ENCODE measurements around the gene CRTAC1. TPM values are rescaled to one million over a fixed set of nuclear protein-coding genes. Genes with fewer than 3 reads are reported as not detected.

CRTAC1 gene
- polyA plus RNA-seq, 3 donors = not detected

- Histone ChIP-seq H3K4me1 (ENCODE audit: control insufficient read depth in 1 of 2, insufficient read depth in 2 of 2, low read length in 2 of 2) (no peaks in the 10 kb centered on the region), H3K36me3 (replicated peaks in 1 of 2; ENCODE audit: control insufficient read depth in 1 of 2, insufficient read depth in 2 of 2, low read length in 2 of 2) (no peaks in the 10 kb centered on the region), H3K9me3 (replicated peaks in 1 of 2; ENCODE audit: control insufficient read depth in 1 of 2, insufficient read depth in 1 of 2, low read length in 2 of 2) (no peaks in the 10 kb centered on the region), H3K4me2 (replicated peaks; ENCODE audit: extremely low read depth, low read length, poor library complexity, severe bottlenecking) (no peak overlapping the region), H3K27me3 (ENCODE audit: control insufficient read depth in 2 of 2, insufficient read depth in 2 of 2, low read length in 2 of 2) (peaks cover 0 to 3% of the 10 kb centered on the region in 2 donors), H4K20me1 (ENCODE audit: insufficient read depth, low read length) (no peaks in the 10 kb centered on the region), H2AFZ (ENCODE audit: insufficient read depth, low read depth, low read length, poor library complexity, severe bottlenecking) (no peak overlapping the region), H3K27ac (ENCODE audit: low read depth in 1 of 2, low read length in 2 of 2) (no peak overlapping the region), H3K79me2 (ENCODE audit: insufficient read depth, low read length) (no peaks in the 10 kb centered on the region), H3K9ac (ENCODE audit: insufficient read depth, low read length, poor library complexity, severe bottlenecking) (no peak overlapping the region), H3K4me3 (replicated peaks in 1 of 3; ENCODE audit: low read depth in 2 of 3, low read length in 3 of 3) (no peak overlapping the region)
- no peak for DNase-seq
- TF ChIP-seq, protein P1, sequence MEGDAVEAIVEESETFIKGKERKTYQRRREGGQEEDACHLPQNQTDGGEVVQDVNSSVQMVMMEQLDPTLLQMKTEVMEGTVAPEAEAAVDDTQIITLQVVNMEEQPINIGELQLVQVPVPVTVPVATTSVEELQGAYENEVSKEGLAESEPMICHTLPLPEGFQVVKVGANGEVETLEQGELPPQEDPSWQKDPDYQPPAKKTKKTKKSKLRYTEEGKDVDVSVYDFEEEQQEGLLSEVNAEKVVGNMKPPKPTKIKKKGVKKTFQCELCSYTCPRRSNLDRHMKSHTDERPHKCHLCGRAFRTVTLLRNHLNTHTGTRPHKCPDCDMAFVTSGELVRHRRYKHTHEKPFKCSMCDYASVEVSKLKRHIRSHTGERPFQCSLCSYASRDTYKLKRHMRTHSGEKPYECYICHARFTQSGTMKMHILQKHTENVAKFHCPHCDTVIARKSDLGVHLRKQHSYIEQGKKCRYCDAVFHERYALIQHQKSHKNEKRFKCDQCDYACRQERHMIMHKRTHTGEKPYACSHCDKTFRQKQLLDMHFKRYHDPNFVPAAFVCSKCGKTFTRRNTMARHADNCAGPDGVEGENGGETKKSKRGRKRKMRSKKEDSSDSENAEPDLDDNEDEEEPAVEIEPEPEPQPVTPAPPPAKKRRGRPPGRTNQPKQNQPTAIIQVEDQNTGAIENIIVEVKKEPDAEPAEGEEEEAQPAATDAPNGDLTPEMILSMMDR (IDR thresholded peaks at IDR 0.05) = no peak
- Mint-ChIP-seq H3K36me3 (no peaks in the 10 kb centered on the region), H3K27ac (no peak overlapping the region), H3K4me3 (no peak overlapping the region), H3K4me1 (peaks cover under 1% of the 10 kb centered on the region), H3K27me3 (ENCODE audit: low read depth in 3 of 3) (peaks cover 12 to 25% (median 20%) of the 10 kb centered on the region in 3 donors), H3K9me3 (peaks cover 0 to 3% (median 0%) of the 10 kb centered on the region in 7 donors)
- intact Hi-C loops (cut with micrococcal nuclease) = no loop called here
- 88% methylated on average over 2 of the region's 5 CpGs for WGBS (ENCODE audit: insufficient coverage)
These were observed 119.2 kb downstream of the CRTAC1 start for GRCh38 chr10:97911217-97911616.

GRCh38 chr10:97910661-97911060, 119.8 kb downstream of the CRTAC1 start:
- peaks cover 0 to 3% (median 0%) of the 10 kb centered on the region in 7 donors for H3K9me3 Mint-ChIP-seq
- H3K27ac ChIP-seq (ENCODE audit: low read depth in 1 of 2, low read length in 2 of 2) = no peak overlapping the region
- no peaks in the 10 kb centered on the region for H3K79me2 ChIP-seq (ENCODE audit: insufficient read depth, low read length)
- H4K20me1 ChIP-seq (ENCODE audit: insufficient read depth, low read length) = no peaks in the 10 kb centered on the region
- intact Hi-C loops (cut with micrococcal nuclease) = no loop called here
- no peak overlapping the region for H3K9ac ChIP-seq (ENCODE audit: insufficient read depth, low read length, poor library complexity, severe bottlenecking)
- H3K27me3 Mint-ChIP-seq (ENCODE audit: low read depth in 3 of 3) = peaks cover 10 to 22% (median 21%) of the 10 kb centered on the region in 3 donors
- H3K4me1 Mint-ChIP-seq = no peaks in the 10 kb centered on the region
- H2AFZ ChIP-seq (ENCODE audit: insufficient read depth, low read depth, low read length, poor library complexity, severe bottlenecking) = no peak overlapping the region
- no peaks in the 10 kb centered on the region for H3K9me3 ChIP-seq (replicated peaks in 1 of 2; ENCODE audit: control insufficient read depth in 1 of 2, insufficient read depth in 1 of 2, low read length in 2 of 2)
- no peaks in the 10 kb centered on the region for H3K4me1 ChIP-seq (ENCODE audit: control insufficient read depth in 1 of 2, insufficient read depth in 2 of 2, low read length in 2 of 2)
- H3K27me3 ChIP-seq (ENCODE audit: control insufficient read depth in 2 of 2, insufficient read depth in 2 of 2, low read length in 2 of 2) = peaks cover 0 to 3% of the 10 kb centered on the region in 2 donors
- H3K27ac Mint-ChIP-seq = no peak overlapping the region
- no peak for DNase-seq
- H3K36me3 ChIP-seq (replicated peaks in 1 of 2; ENCODE audit: control insufficient read depth in 1 of 2, insufficient read depth in 2 of 2, low read length in 2 of 2) = no peaks in the 10 kb centered on the region
- WGBS (ENCODE audit: insufficient coverage) = 79% methylated on average over 2 of the region's 4 CpGs
- H3K4me2 ChIP-seq (replicated peaks; ENCODE audit: extremely low read depth, low read length, poor library complexity, severe bottlenecking) = no peak overlapping the region
- H3K4me3 ChIP-seq (replicated peaks in 1 of 3; ENCODE audit: low read depth in 2 of 3, low read length in 3 of 3) = no peak overlapping the region
- H3K4me3 Mint-ChIP-seq = no peak overlapping the region
- TF ChIP-seq, protein P1 (IDR thresholded peaks at IDR 0.05) = no peak
- no peaks in the 10 kb centered on the region for H3K36me3 Mint-ChIP-seq
